K562 (cell line): ENCODE measurements around the gene ALG1L2. TPM values are rescaled to one million over a fixed set of nuclear protein-coding genes. Genes with fewer than 3 reads are reported as not detected.
"Not testable (repeated sequence)": the region's sequence is repeated elsewhere in the genome, so short reads cannot be mapped to it uniquely, and the experiment has no call there.

Experiments used
- ATAC-seq: fragments of 200-7000 bp; cut with Tn5 transposase; 3 replicates; pipeline ENCODE4 v1.9.1; 2020; ENCODE audit warnings: moderate library complexity
- BruUV-seq: library from RNA; stranded (reverse); fragments of 400-500 nt; replicated peaks from 2 replicates; lab custom pipeline; 2021; lab: Mats Ljungman, UMichigan
- CTCF ChIA-PET: fragments of 300-600 bp; formaldehyde crosslinking; extraction: SDS; loops from one replicate; lab custom pipeline; 2021; ENCODE audit warnings: low intra/inter-chr PET ratio; lab: Yijun Ruan, JAX
- POLR2A ChIA-PET: fragments of 300-600, 350-650 bp; sonication (Branson Sonifier 250); formaldehyde crosslinking; extraction: SDS; loops from one replicate; lab custom pipeline; 2021; ENCODE audit warnings: antibody characterized with exemption, inconsistent platforms; lab: Yijun Ruan, JAX
- DNase-seq, 4 experiments: peaks; one replicate each; pipeline versions ENCODE4 v3.0.0 to v3.0.0-alpha.2; 2011 to 2018; ENCODE audit warnings: low spot score in 3 of 4, mixed read lengths in 3 of 4; ENCODE audit errors: extremely low read depth in 1 of 4
- FAIRE-seq: peaks from 2 replicates; lab custom pipeline; 2011; peaks lifted over from hg19 to GRCh38; lab: Jason Lieb, UNC
- H2AFZ ChIP-seq: 2 replicates; pipeline ENCODE4 v1.6.0; 2011; ENCODE audit warnings: low read depth, low read length, control low read depth, inconsistent platforms
- H3K27ac ChIP-seq: fragments of 200-600 bp; 3 replicates; pipeline ENCODE4 v1.8.0; 2011; ENCODE audit warnings: low read depth, mild to moderate bottlenecking, control low read depth, inconsistent platforms, low read length, moderate library complexity, mixed read lengths; ENCODE audit errors: extremely low read depth
- H3K27me3 ChIP-seq, 2 experiments: fragments of 300-600 bp in 1 of 2; 2 replicates in 1 of 2; 3 replicates in 1 of 2; pipeline versions ENCODE4 v1.6.0 to v1.8.0; 2011; ENCODE audit warnings: inconsistent platforms in 2 of 2, low read length in 2 of 2, mild to moderate bottlenecking in 1 of 2, mixed read lengths in 1 of 2, moderate library complexity in 1 of 2; ENCODE audit not compliant: control insufficient read depth in 2 of 2, insufficient read depth in 2 of 2
- H3K36me3 ChIP-seq: fragments of 300-600 bp; 3 replicates; pipeline ENCODE4 v1.8.0; 2011; ENCODE audit warnings: mild to moderate bottlenecking, low read length, inconsistent platforms; ENCODE audit not compliant: control insufficient read depth, insufficient read depth
- H3K4me1 ChIP-seq, 2 experiments: fragments of 200-600 bp in 1 of 2; replicated peaks in 1 of 2; 2 replicates in 1 of 2; 3 replicates in 1 of 2; pipeline versions ENCODE4 v1.5.1 to v1.8.0; 2011; ENCODE audit warnings: inconsistent platforms in 2 of 2, low read length in 2 of 2, mild to moderate bottlenecking in 1 of 2, mixed read lengths in 1 of 2, moderate library complexity in 1 of 2; ENCODE audit not compliant: control insufficient read depth in 2 of 2, insufficient read depth in 2 of 2
- H3K4me2 ChIP-seq: 2 replicates; pipeline ENCODE4 v1.6.1; 2011; ENCODE audit warnings: low read length, control low read depth, inconsistent platforms, mixed read lengths; ENCODE audit not compliant: insufficient read depth
- H3K4me3 ChIP-seq: fragments of 200-600 bp; sonication (generic), shearing (Covaris generic); 2 replicates; pipeline ENCODE4 v1.5.1; 2016; ENCODE audit warnings: control low read depth, inconsistent platforms
- H3K79me2 ChIP-seq: fragments of 200-600 bp; 3 replicates; pipeline ENCODE4 v1.8.0; 2011; ENCODE audit warnings: low read length, inconsistent platforms; ENCODE audit not compliant: control insufficient read depth, insufficient read depth
- H3K9ac ChIP-seq, 2 experiments: 2 replicates each; pipeline versions ENCODE4 v1.6.0 to v1.6.1; 2011; ENCODE audit warnings: low read depth in 2 of 2, low read length in 2 of 2, control low read depth in 1 of 2, inconsistent platforms in 1 of 2, mild to moderate bottlenecking in 1 of 2, mixed read lengths in 1 of 2; ENCODE audit not compliant: insufficient read depth in 1 of 2
- H3K9me1 ChIP-seq: one replicate; pipeline ENCODE4 v1.6.0; 2011; ENCODE audit warnings: inconsistent platforms, mild to moderate bottlenecking, low read length, moderate library complexity; ENCODE audit not compliant: control insufficient read depth, insufficient read depth
- H3K9me3 ChIP-seq: replicated peaks from 2 replicates; pipeline ENCODE4 v1.5.1; 2011; ENCODE audit warnings: low read depth, low read length, inconsistent platforms; ENCODE audit not compliant: control insufficient read depth, insufficient read depth
- H4K20me1 ChIP-seq: replicated peaks from 2 replicates; pipeline ENCODE4 v1.6.1; 2011; ENCODE audit warnings: low read length, inconsistent platforms, mixed read lengths; ENCODE audit not compliant: control insufficient read depth, insufficient read depth
- CBFA2T2 ChIP-seq: fragments of 450-650 bp; conservative IDR thresholded peaks from 2 replicates; pipeline ENCODE4 v1.6.1; 2017; ENCODE audit warnings: mild to moderate bottlenecking
- EGR1 ChIP-seq: fragments of 450-650 bp; conservative IDR thresholded peaks from 2 replicates; pipeline ENCODE4 v1.6.1; 2017; ENCODE audit warnings: mild to moderate bottlenecking
- KDM1A ChIP-seq, 2 experiments: fragments of 450-650 bp; IDR thresholded peaks; 2 replicates each; pipeline ENCODE4 v1.6.1; 2016; ENCODE audit warnings: mild to moderate bottlenecking in 2 of 2
- NCOR1 ChIP-seq: fragments of 450-650 bp; IDR thresholded peaks from 2 replicates; pipeline ENCODE4 v1.6.1; 2016; ENCODE audit warnings: mild to moderate bottlenecking, moderate library complexity
- VEZF1 ChIP-seq: fragments of 200-800 bp; sonication (Bioruptor generic); IDR thresholded peaks from 2 replicates; pipeline ENCODE4 v1.6.1; 2017; ENCODE audit warnings: missing genetic modification characterization, missing compliant biosample characterization
- ZNF407 ChIP-seq: fragments of 450-650 bp; IDR thresholded peaks from 2 replicates; pipeline ENCODE4 v1.6.1; 2016; ENCODE audit warnings: low read depth
- WGBS: fragments of 100-300 bp; shearing (Covaris generic); methylation state at CpG from one replicate; pipeline ENCODE4 v1.1.6; 2016; ENCODE audit warnings: low coverage, mixed read lengths; ENCODE audit not compliant: insufficient coverage; ENCODE audit errors: missing lambda C conversion rate; 5-methylcytosine and 5-hydroxymethylcytosine counted together
- in situ Hi-C: fragments of 300-500 bp; cut with MboI; formaldehyde crosslinking; loops from 4 replicates; pipeline ENCODE4 v1.15.0; 2018; ENCODE audit warnings: inconsistent platforms, mixed read lengths
- intact Hi-C: fragments of 100-400 bp; cut with micrococcal nuclease; formaldehyde crosslinking; loops from 2 replicates; pipeline ENCODE4 v1.14.2; 2022
- polyA plus RNA-seq, 8 experiments: library from polyadenylated mRNA; depleted of rRNA in 4 of 8; stranded (reverse) in 5 of 8; unstranded in 3 of 8; fragments of >200 nt; fragmentation: Nextera tagmentation in 2 of 8; fragmentation: Illumina TruSeq in 1 of 8; extraction: Ambion mirVana in 2 of 8; extraction: Trizol in 1 of 8; gene quantifications; 2 replicates each; pipeline versions ENCODE4 v1.2.1 to v1.2.3, GENCODE V29; 2011 to 2014; ENCODE audit warnings: inconsistent platforms in 1 of 8, missing spikeins in 1 of 8
- total RNA-seq, 7 experiments: library from RNA; depleted of rRNA in 6 of 7; stranded (reverse); fragments of >200 nt in 6 of 7; fragmentation: Illumina TruSeq in 2 of 7; extraction: Trizol in 2 of 7; gene quantifications; 2 replicates each; pipeline versions ENCODE4 v1.2.1 to v1.2.3, GENCODE V29; 2011 to 2021; ENCODE audit warnings: low replicate concordance in 1 of 7

The ALG1L2 gene
- total and polyA plus RNA-seq, 9 of the 15 experiments (the other 6 are each of a cell fraction or from before 2014, with no cell fraction given): 0.10 to 1.1 (median 0.33) TPM; not detected in 2

- in situ Hi-C loops: loop anchor here (10.0 kb wide), 1 partner anchor 99 kb away; no protein-coding TSS in a partner anchor
- CTCF ChIA-PET, ATAC-seq, H3K4me2 ChIP-seq, POLR2A ChIA-PET, H3K9me1 ChIP-seq, H3K4me3 ChIP-seq, H3K27ac ChIP-seq, H3K9me3 ChIP-seq, intact Hi-C loops, H3K79me2 ChIP-seq, H3K27me3 ChIP-seq, BruUV-seq, FAIRE-seq, H3K36me3 ChIP-seq, H3K9ac ChIP-seq, H2AFZ ChIP-seq, H4K20me1 ChIP-seq, H3K4me1 ChIP-seq: not testable (repeated sequence)
- peak; percentile 24; the same call in 1 of the 2 replicates for TF ChIP-seq VEZF1 (CRISPR knock-in tag)
- 30% methylated on average over 5 of the region's 5 CpGs for WGBS
- peak in 1 of 4 experiments; percentile 18 for DNase-seq
These were observed 63.8 kb downstream of the ALG1L2 start for GRCh38 chr3:130145456-130145855.

- H3K27ac ChIP-seq, POLR2A ChIA-PET, H4K20me1 ChIP-seq, H3K9me3 ChIP-seq, H3K4me3 ChIP-seq, H3K36me3 ChIP-seq, BruUV-seq, H3K79me2 ChIP-seq, H3K9me1 ChIP-seq, H3K4me1 ChIP-seq, CTCF ChIA-PET, H3K9ac ChIP-seq, intact Hi-C loops, H3K27me3 ChIP-seq: not testable (repeated sequence)
- H2AFZ ChIP-seq: peak overlapping the region; percentile 45; the same call in 1 of the 2 replicates
- H3K4me2 ChIP-seq: peak overlapping the region; percentile 32; the same call in 1 of the 2 replicates
- DNase-seq: peak; percentile 22 to 77 (median 28)
- in situ Hi-C loops: loop anchor here (10.0 kb wide), 1 partner anchor 98 kb away; no protein-coding TSS in a partner anchor
- WGBS: 0% methylated on average over 4 of the region's 6 CpGs
- peak; percentile 54 for FAIRE-seq
- 0 out of 3 replicates have a peak, but pooled peaks have one; percentile 48 for ATAC-seq
- peak; percentile 61 for TF ChIP-seq CBFA2T2
- TF ChIP-seq ZNF407: peak; percentile 48; the same call in 1 of the 2 replicates
- peak; percentile 86 for TF ChIP-seq EGR1
- TF ChIP-seq NCOR1: peak; percentile 41; the same call in 1 of the 2 replicates
- TF ChIP-seq KDM1A (IDR thresholded peaks at IDR 0.05): 0 out of 4 replicates have a peak, but pooled peaks of 1 of the 2 experiments have one; percentile 25
These were observed 64.8 kb downstream of the ALG1L2 start for GRCh38 chr3:130146465-130146864.
